Endometrial microvascular endothelial cells (primary cell): ENCODE results near the gene ITPR1. TPM values are rescaled to one million over a fixed set of nuclear protein-coding genes. Genes with fewer than 3 reads are reported as not detected.

Experiments
- in situ Hi-C: cut with HindIII; loops from 2 replicates; pipeline ENCODE4 v1.10.0; 2017; ENCODE audit warnings: low sequenced_read_pairs, low pct_unique_long_range_greater_than_20kb; ENCODE audit errors: inconsistent ontology term
- total RNA-seq: library from RNA; depleted of rRNA; stranded (reverse); fragments of >200 nt; gene quantifications from one replicate; pipeline ENCODE4 v1.2.3, GENCODE V29; 2015; ENCODE audit errors: inconsistent ontology term

ITPR1 gene
- total RNA-seq, 1 donor from 2014 or later, result 17.1 TPM

DNA sequence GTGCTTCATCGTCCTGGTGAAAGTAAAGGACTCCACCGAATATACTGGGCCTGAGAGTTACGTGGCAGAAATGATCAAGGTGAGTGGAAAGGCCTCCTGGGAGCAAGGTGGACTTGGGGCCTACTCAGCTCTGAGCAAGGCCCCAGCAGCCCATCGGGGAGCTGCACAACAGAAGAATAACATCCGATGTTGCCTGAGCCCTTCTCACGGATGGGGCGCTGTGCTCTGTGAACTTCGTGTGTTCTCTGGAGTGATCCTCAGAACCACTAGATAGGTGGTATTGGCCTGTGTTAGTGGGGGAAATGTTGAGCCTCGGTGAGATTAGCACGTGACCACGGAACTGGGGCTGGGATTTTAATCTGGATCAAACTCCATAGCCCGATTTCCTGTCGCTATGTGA is 325.0 kb downstream of the ITPR1 start:
- in situ Hi-C loops, result no loop called here

- in situ Hi-C loops, result no loop called here
Measured at GRCh38 chr3:4818986-4819693, 326.0 kb downstream of the ITPR1 start.

- in situ Hi-C loops, result no loop called here
Measured at GRCh38 chr3:4819746-4820145, 326.6 kb downstream of the ITPR1 start.

- in situ Hi-C loops, result no loop called here
Measured at GRCh38 chr3:4820296-4821121, 327.4 kb downstream of the ITPR1 start.

DNA sequence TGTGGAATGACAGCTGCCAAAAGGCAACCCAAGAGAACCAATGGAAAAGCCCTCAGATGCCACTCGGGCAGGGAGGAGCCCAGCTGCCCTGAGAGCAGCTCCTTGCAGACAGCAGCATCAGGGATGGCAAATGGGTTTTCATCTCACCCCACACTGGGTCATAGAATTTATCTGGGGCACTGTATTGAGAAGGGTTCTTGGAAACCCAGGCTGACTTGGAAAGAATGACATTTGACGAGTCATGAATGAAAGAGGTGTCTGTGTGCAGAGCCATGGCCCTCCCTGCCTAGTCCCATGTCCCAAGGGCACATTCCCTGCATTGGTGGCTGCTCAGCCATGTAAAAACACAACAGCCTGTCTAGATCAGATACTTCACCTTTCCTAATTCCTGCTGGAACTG is 328.2 kb downstream of the ITPR1 start:
- in situ Hi-C loops, result no loop called here

DNA sequence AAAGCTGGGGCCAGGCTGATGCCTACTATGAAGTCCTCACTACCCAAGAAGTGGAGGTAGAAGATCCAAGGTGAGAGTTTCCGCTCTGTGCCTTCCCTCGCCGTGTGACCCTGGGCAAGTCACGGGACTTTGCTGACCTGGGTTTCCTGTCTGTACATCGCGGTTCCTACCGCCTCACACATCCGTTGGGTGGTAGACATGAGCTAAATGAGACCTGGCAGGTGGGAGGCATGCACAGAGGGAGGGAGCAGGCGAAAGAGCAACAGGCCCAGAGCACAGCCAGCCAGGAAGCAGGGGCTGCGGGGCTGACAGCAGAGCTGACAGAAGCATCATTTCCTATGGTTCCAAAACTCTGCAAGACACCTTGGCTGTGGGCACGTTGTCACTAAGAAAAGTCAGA is 328.8 kb downstream of the ITPR1 start:
- in situ Hi-C loops, result no loop called here

GRCh38 chr3:4822568-4822967 is 329.4 kb downstream of the ITPR1 start:
- in situ Hi-C loops, result no loop called here

- in situ Hi-C loops, result no loop called here
Measured at GRCh38 chr3:4823385-4823784, 330.2 kb downstream of the ITPR1 start.

DNA sequence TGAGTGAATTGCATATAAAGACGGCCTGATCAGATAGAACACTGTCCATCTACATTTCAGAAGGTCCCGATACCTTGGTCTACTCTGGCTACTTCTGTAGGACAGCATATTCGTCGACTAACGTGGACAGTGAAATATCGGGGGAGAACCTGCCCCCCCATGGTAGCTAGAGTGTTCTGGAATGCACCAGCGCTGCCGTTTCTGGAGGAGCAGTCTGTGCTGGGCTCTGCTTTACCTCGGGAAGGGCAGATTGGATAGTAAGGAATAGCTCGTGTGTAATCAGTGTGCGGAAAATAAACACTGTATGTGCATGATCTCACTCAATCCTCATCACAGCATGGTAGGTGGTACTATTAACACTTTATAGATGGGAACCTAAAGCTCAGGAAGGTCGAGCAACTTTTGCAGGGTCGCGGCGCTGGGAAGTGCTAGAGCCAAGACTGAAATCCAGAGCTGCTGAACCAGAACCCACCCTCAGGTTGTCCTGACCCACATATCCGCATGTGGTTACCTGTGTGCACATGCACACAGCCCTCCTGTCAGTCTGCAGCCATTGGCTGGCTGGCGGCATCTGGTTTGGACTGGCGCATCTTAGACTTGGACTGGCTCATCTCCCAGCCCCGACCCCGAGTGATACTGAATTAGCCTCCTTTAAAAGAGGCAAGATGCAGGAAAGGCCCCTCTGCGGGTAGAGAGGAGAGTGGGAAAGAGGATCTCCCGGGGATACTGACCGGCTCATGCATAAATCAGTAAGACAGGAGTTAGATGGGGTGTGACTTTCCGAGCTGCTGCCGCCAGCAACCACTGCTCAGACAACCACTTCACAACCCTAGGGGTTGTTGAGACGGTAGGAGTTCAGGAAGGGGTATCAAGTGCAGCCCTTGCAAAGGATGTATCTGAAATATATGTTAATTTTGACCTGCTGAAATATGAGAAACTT is 331.1 kb downstream of the ITPR1 start:
- in situ Hi-C loops, result no loop called here

GRCh38 chr3:4824926-4825325 is 331.8 kb downstream of the ITPR1 start:
- in situ Hi-C loops, result no loop called here

GRCh38 chr3:4825436-4826236 is 332.5 kb downstream of the ITPR1 start:
- in situ Hi-C loops, result no loop called here

DNA sequence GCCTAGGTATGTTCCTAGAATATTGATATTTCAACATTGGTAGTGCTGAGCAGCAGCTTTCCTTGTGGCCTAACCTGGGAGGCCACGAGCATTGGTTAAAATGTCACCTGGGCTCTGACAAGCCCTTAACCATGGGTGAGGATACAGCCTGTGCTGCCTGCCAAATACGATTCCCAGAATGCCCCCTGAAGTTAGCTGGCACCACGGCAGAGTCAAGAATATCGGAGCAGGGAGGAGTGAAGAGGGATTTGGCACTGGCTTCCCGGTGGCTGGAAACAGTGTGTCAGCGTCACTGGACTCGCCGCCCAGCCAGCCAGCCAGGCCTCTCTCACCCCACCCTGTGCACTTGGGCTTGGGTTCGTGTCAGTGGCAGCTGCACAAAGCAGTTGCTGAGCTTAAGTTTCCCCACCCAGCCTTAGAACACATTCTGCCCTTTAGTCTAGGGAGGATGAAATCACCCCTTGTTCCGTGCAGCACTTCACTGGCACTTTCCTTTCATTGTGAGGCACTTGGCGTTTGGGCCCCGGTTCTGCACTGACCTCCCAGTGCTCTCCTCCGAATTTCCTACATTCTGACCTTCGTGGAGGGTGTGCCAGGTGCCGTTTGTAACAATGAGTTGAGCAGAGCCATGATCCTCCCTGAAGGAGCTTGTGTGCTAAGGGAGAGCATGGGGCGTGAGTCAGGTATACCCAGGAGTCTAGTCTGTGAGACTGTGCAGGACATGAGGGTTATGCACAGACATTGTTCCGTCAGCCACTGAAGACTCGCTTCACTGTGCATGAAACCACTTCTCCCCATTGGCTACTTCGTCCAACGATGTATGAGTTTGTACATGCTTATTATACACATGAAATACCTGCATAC is 333.3 kb downstream of the ITPR1 start:
- in situ Hi-C loops, result no loop called here

DNA sequence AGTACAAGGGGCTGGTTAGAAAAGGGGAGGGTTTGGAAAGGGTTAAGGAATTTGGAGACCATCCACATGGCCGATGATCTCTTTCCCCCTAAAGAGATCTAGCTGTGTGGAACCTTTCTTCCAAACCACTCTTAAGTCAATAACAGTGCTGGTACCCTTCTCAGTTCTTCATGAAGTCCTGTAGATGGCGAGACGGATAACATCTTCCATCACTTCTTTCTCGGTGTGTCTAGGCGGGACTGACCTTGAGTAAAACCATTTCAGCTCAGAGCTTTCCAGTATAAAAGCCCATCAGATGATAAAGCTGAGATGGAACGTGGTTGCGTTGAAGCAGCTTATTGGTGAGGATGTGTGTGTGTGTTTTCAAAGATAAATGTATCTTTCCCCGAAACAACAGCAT is 334.6 kb downstream of the ITPR1 start:
- in situ Hi-C loops, result no loop called here

DNA sequence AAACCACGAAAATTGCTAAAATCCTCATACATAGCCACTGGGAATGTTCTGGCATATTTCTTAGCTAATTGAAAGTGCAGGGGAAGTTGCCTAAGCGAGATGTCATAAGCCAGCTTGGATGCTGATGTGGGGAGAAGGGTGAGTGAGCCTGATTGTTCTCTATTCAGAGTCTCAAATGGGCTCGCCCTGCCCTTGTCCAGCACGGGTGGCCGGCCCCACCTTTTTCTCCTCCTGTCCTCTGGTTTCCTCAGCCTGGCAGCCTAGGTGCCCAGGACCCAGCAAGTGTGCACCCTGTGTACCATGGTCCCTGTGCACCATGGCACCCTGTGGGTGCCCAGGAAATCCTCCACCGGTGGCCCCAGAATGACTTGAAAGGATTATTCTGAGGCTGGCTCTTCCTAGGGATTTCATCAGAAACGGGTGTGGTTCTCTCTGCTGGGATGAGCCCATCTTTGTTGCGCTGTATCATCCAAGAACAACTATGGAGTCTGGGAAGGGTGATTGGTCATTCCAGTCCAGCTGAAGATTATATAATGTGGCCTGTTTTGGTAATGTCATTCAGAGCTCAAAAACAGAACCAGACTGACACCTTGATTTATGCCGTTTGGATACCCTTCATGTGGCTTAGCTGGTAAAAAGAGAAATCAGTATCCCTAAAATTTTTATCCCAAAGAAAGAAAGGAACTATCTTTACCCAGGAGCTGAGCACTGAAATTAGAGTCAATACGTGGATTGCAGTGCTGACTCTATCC is 335.3 kb downstream of the ITPR1 start:
- in situ Hi-C loops, result no loop called here

DNA sequence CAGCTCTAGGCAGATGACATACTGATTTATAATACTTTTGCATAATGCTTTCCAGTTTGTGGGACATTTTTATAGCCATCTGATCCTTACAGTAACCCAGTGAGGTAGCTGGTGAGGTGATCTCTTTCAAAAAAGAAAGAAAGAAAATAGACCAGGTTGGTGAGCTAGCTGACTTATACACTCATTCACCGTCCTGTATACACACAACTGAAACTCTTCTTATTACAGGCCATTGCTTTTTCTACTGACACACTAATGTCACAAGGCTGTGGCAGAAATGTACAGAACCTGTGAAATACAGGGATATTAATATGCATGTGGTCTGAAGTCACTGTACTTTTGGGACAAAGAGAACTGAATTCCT is 335.9 kb downstream of the ITPR1 start:
- in situ Hi-C loops, result no loop called here

DNA sequence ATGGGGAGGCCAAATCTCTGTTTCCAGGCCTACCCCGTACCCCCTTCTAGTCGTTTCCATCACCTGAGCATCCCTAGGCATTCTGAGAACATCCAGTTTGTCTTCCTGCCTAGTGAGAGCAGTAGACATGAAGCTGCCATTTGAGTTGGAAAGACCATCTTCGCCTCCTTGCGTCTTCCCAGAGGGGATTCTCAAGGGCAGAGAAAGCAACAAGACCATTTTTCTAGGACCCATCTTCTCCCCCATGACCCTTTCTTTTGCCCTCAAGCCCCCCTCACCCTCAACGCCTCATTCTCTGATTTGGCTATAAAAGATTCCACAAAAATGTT is 337.4 kb downstream of the ITPR1 start:
- in situ Hi-C loops, result no loop called here

DNA sequence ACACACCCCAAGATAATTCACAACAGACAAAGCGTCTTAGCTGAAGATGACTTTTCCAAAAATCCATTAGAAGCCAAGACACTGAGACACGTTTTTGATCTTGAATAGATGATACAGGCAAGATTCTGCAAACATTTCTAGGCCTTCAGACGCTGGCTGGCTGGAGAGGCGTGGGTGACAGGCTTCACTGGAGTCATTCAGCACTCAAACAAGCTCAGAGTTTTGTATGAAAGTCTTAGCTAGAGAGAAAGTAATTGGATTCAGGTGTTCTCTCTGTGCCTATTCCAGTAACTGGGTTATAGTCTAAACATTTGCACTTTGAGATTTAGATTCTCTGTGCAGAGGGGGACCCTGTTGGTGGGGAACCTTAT is 338.4 kb downstream of the ITPR1 start:
- in situ Hi-C loops, result no loop called here
